Neural crest cell (in vitro differentiated cells): ENCODE data around the gene DYNC2H1. TPM values are rescaled to one million over a fixed set of nuclear protein-coding genes. Genes with fewer than 3 reads are reported as not detected.

Experiments
- DNase-seq: peaks from one replicate; pipeline ENCODE4 v3.0.0; 2021; ENCODE audit warnings: low read depth, mixed read lengths, low spot score
- H3K27ac Mint-ChIP-seq: one replicate; pipeline ENCODE4 v1.8.0; 2021; ENCODE audit warnings: mild to moderate bottlenecking, mixed read lengths; ENCODE audit not compliant: unreplicated experiment
- H3K27me3 Mint-ChIP-seq: 2 replicates; pipeline ENCODE4 v1.8.0; 2021; ENCODE audit warnings: low read depth, mild to moderate bottlenecking, mixed read lengths
- H3K36me3 Mint-ChIP-seq: 2 replicates; pipeline ENCODE4 v1.8.0; 2021; ENCODE audit warnings: low read depth, mild to moderate bottlenecking, mixed read lengths
- H3K4me1 Mint-ChIP-seq: 2 replicates; pipeline ENCODE4 v1.8.0; 2021; ENCODE audit warnings: mixed read lengths
- H3K4me3 Mint-ChIP-seq: one replicate; pipeline ENCODE4 v1.8.0; 2021; ENCODE audit warnings: mild to moderate bottlenecking, mixed read lengths
- H3K9me3 Mint-ChIP-seq: 2 replicates; pipeline ENCODE4 v1.8.0; 2021; ENCODE audit warnings: mixed read lengths
- total RNA-seq: library from RNA; stranded (reverse); gene quantifications from 2 replicates; pipeline ENCODE4 v1.2.1, GENCODE V29; 2021
- TF ChIP-seq, protein P1 (sequence below): fragments of 200-600 bp; sonication (generic); conservative IDR thresholded peaks from 2 replicates; pipeline ENCODE4 v1.5.0; 2021; ENCODE audit warnings: antibody characterized with exemption, mild to moderate bottlenecking

The DYNC2H1 gene
- total RNA-seq, 1 donor from 2014 or later = 20.4 TPM

DNA sequence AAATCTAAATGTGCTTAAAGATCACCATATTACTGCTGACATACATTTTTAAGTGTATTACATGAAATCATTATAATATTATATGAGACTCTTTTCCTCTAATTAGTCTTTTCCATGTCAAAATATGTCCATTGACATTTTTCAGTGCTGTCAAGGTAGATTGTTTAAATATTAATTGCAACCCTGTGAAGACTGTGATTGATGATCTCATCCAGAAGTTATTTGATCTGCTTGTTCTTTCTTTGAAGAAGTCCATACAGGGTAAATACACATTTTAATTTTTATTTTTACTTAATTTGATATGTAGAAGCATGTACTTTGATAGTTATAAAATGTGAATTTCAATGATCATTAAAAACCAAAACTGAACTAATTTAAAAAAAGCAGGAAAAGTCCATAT lies 38.4 kb downstream of the DYNC2H1 start:
- Mint-ChIP-seq H3K27ac (no peak overlapping the region), H3K36me3 (no peaks in the 10 kb centered on the region), H3K4me1 (no peaks in the 10 kb centered on the region), H3K9me3 (no peaks in the 10 kb centered on the region), H3K4me3 (no peak overlapping the region), H3K27me3 (no peaks in the 10 kb centered on the region)
- no peak for DNase-seq
- TF ChIP-seq, protein P1, sequence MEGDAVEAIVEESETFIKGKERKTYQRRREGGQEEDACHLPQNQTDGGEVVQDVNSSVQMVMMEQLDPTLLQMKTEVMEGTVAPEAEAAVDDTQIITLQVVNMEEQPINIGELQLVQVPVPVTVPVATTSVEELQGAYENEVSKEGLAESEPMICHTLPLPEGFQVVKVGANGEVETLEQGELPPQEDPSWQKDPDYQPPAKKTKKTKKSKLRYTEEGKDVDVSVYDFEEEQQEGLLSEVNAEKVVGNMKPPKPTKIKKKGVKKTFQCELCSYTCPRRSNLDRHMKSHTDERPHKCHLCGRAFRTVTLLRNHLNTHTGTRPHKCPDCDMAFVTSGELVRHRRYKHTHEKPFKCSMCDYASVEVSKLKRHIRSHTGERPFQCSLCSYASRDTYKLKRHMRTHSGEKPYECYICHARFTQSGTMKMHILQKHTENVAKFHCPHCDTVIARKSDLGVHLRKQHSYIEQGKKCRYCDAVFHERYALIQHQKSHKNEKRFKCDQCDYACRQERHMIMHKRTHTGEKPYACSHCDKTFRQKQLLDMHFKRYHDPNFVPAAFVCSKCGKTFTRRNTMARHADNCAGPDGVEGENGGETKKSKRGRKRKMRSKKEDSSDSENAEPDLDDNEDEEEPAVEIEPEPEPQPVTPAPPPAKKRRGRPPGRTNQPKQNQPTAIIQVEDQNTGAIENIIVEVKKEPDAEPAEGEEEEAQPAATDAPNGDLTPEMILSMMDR = no peak

DNA sequence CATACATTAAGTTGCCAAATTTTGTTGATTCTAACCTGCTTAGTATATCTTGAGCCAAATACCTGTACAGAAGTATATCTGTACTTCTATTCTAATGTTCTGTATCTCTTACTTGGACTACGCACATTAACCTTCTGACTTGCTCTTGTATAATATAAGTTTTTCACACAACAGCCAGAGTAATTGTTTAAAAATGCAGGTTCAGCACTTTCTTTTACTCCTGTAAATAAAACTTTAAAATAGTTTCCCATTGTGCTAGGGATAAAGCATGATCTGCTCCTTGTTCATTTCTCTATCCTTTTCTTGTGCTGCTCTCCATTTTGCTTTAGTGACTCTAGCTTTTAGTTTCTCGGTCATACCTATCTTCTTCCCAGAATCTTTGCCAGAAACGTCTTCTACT lies 48.3 kb downstream of the DYNC2H1 start:
- Mint-ChIP-seq H3K27ac (no peak overlapping the region), H3K4me3 (no peak overlapping the region), H3K36me3 (peaks cover 13% of the 10 kb centered on the region), H3K4me1 (no peaks in the 10 kb centered on the region), H3K27me3 (no peaks in the 10 kb centered on the region), H3K9me3 (no peaks in the 10 kb centered on the region)
- no peak for DNase-seq
- TF ChIP-seq, protein P1 = no peak

DNA sequence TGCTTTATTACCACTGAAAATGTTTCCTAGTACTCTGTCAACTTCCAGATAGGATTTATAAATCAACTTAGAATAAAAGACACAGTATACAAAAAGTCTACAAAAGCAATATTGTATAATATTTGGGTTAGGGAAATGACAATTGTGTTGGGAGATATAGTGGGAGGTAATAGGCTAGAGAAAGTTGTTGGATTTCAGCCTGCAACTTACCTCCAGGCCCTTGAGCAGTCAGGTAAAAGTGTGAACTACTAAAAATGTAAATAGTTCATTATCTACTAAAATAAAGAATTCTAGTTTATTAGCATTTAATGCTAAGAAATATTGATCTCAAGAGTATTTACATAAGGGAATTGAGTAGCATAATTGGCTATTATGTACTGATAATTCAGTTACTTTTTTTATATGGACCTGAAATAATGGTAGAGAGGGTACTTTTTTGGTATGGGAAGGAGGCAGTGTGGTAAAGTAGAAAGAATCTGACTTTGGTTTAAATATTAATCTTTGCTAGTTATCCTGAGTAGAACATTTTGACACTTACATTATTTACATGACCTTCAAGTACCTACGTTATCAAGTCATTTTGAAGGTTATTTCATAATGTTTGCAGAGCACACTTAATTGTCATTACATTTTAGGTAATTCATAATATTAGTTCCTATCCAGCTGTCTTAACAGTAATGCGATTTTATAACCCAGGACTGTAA lies 55.0 kb downstream of the DYNC2H1 start:
- Mint-ChIP-seq H3K27ac (no peak overlapping the region), H3K36me3 (peaks cover 3% of the 10 kb centered on the region), H3K4me3 (no peak overlapping the region), H3K9me3 (no peaks in the 10 kb centered on the region), H3K27me3 (no peaks in the 10 kb centered on the region), H3K4me1 (no peaks in the 10 kb centered on the region)
- TF ChIP-seq, protein P1 = no peak
- DNase-seq = no peak

DNA sequence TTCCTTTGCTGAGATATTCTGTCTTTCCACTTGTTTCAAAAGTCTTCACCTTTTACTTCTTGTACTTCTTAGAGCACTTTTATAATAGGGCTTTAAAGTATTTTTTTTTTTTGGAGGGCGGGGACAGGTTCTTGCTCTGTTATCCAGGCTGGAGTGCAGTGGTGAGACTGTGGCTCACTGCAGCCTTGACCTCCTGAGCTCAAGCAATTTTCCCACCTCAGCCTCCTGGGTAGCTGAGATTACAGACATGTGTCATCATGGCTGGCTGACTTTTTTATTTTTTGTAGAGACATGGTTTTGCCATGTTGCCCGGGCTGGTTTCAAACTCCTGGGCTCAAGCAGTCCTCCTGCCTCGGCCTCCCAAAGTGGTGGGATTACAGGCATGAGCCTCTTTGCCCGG lies 57.9 kb downstream of the DYNC2H1 start:
- H3K27me3 Mint-ChIP-seq = no peaks in the 10 kb centered on the region
- H3K4me1 Mint-ChIP-seq = no peaks in the 10 kb centered on the region
- no peak for DNase-seq
- no peak overlapping the region for H3K4me3 Mint-ChIP-seq
- TF ChIP-seq, protein P1 = no peak
- peaks cover 2% of the 10 kb centered on the region for H3K36me3 Mint-ChIP-seq
- no peaks in the 10 kb centered on the region for H3K9me3 Mint-ChIP-seq
- H3K27ac Mint-ChIP-seq = no peak overlapping the region

DNA sequence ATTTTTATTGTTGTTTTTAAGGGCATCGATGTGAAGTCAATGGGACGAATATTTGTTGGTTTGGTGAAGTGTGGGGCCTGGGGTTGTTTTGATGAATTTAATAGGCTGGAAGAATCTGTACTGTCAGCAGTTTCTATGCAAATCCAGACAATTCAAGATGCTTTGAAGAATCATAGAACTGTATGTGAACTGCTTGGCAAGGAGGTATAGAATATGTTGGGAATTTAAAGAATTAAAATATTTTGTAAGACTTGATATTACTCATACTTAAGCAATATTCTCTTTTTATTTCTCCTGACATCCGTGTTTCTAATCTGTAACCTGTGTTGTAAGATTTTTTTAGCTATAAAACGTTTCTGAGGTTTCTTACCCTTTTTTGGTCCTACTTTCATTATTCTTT lies 61.6 kb downstream of the DYNC2H1 start:
- DNase-seq = no peak
- Mint-ChIP-seq H3K9me3 (no peaks in the 10 kb centered on the region), H3K27me3 (no peaks in the 10 kb centered on the region), H3K36me3 (peaks cover 2% of the 10 kb centered on the region), H3K27ac (no peak overlapping the region), H3K4me1 (no peaks in the 10 kb centered on the region), H3K4me3 (no peak overlapping the region)
- TF ChIP-seq, protein P1 = no peak
